PFSK-1 (cell line): ENCODE measurements around the gene POLR3E.

ENCODE experiments used
- FOXP2 ChIP-seq: optimal IDR thresholded peaks from 2 replicates; pipeline ENCODE3; 2011; ENCODE audit warnings: borderline replicate concordance, control low read depth, inconsistent platforms; ENCODE audit not compliant: insufficient read depth; ENCODE audit errors: extremely low read length, extremely low read depth
- POLR2AphosphoS5 ChIP-seq: IDR thresholded peaks from 2 replicates; pipeline ENCODE4 v1.6.1; 2012; ENCODE audit warnings: low read depth, mild to moderate bottlenecking, control low read depth, low read length, moderate library complexity
- REST ChIP-seq, 2 experiments: IDR thresholded peaks; 2 replicates each; pipeline versions ENCODE4 v1.6.1 to v1.8.0; 2011 to 2012; ENCODE audit warnings: low read depth in 2 of 2, low read length in 2 of 2, control low read depth in 1 of 2, inconsistent platforms in 1 of 2, mild to moderate bottlenecking in 1 of 2, moderate library complexity in 1 of 2; ENCODE audit not compliant: insufficient read depth in 1 of 2
- SIN3A ChIP-seq: IDR thresholded peaks from 2 replicates; pipeline ENCODE4 v1.6.1; 2012; ENCODE audit warnings: mild to moderate bottlenecking, low read length, moderate library complexity, borderline replicate concordance; ENCODE audit not compliant: insufficient read depth
- TAF1 ChIP-seq: IDR thresholded peaks from 2 replicates; pipeline ENCODE4 v1.6.1; 2012; ENCODE audit warnings: low read length, control low read depth, borderline replicate concordance; ENCODE audit not compliant: insufficient read depth

The POLR3E gene

DNA sequence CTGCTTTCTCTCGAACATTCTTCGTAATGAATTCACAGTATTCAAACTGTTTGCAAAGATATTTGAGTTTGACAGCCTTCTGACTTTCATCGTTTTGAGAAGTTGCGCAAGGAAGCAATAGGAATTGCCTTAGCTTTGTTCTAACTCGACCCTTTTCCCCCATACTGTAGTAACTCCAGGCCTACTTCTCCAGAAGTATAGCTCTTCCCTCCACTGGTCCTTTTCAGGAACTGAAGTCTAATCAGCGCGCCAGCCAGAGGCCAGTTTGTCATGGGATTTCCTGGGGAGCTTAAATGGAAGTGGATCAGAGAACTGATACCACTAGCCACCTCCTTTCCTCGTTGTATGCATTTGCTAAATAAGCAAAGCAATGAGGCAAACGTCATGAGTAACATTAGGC is 49.3 kb downstream of the POLR3E start:
- no peak for TF ChIP-seq TAF1
- no peak for TF ChIP-seq FOXP2
- no peak for TF ChIP-seq SIN3A
- no peak for TF ChIP-seq REST (IDR thresholded peaks at IDR 0.05; ENCODE audit: insufficient read depth in 1 of 2, low read depth in 2 of 2, low read length in 2 of 2)
- TF ChIP-seq POLR2AphosphoS5: no peak

DNA sequence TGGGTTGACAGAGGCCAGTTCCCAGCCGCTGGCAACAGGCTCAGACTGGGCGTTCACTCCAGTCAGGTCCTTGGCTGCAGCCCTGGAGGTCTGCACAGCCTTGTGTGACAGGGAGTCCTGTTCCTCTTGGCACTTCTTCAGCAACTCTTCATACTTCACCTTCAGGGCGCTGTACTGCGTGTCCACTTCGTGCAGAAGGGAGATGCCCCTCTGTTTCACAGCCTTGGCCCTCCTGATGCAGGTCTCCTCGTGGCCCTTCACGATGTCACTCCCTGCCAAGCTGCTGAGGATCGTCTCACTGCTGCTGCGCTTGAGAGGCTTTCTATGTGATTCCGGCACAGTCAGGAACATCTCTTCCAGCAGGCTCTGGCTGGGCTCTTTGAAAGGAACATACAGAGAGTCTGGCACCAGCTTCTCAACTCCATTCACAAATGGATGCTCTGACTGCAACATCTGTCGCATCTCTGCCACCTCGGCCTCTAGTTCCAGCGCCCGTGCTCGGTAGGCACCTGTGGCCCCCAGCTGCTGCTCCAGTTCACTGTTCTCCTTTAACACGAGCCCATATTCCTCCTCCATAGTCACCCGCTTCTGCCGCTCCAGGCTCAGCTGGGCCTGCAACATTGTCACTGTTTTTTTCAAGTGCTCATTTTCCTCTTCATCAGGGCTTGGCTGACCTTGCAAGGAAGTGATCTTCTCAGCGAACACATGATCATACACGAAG is 50.1 kb downstream of the POLR3E start:
- TF ChIP-seq SIN3A (no peak), FOXP2 (no peak), POLR2AphosphoS5 (no peak), TAF1 (no peak), REST (IDR thresholded peaks at IDR 0.05; ENCODE audit: insufficient read depth in 1 of 2, low read depth in 2 of 2, low read length in 2 of 2) (no peak)

DNA sequence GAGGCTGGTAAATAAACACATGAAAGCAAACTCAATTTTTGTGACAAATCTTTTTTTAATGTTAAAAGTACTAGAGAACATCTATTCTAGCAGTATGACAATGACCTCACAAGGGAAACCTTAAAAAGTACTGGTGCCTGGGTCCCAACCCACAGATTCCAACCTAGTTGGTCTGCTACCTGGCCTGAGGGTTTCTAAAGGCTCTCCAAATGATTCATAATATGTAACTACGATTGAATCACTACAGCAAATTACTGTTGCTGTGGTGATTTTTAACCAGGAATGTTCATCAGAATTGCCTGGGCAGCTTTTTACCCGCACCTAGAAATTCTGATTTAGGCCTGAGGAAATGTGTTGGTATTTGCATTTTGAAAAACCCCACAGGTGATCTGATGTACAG is 51.1 kb downstream of the POLR3E start:
- TF ChIP-seq SIN3A: no peak
- no peak for TF ChIP-seq POLR2AphosphoS5
- TF ChIP-seq REST (IDR thresholded peaks at IDR 0.05; ENCODE audit: insufficient read depth in 1 of 2, low read depth in 2 of 2, low read length in 2 of 2): no peak
- TF ChIP-seq FOXP2: no peak
- TF ChIP-seq TAF1: no peak

DNA sequence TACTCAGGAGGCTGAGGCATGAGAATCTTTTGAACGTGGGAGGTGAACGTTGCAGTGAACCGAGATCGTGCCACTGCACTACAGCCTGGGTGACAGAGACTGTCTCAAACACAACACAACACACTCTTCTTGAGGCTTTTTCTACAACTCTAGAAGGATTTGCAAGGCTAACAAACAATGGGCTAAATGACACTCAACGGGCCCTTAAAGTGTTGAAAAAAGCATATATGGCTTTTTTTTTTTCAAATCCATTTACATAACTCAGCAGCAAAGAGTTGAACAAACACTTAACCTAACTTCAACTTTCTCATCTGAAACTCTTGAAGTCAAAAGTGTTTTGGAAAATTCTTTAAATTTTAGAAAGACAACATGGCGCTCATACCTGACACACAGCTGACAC is 54.9 kb downstream of the POLR3E start:
- TF ChIP-seq REST (IDR thresholded peaks at IDR 0.05; ENCODE audit: insufficient read depth in 1 of 2, low read depth in 2 of 2, low read length in 2 of 2): no peak
- TF ChIP-seq FOXP2: no peak
- TF ChIP-seq SIN3A: no peak
- no peak for TF ChIP-seq POLR2AphosphoS5
- TF ChIP-seq TAF1: no peak

DNA sequence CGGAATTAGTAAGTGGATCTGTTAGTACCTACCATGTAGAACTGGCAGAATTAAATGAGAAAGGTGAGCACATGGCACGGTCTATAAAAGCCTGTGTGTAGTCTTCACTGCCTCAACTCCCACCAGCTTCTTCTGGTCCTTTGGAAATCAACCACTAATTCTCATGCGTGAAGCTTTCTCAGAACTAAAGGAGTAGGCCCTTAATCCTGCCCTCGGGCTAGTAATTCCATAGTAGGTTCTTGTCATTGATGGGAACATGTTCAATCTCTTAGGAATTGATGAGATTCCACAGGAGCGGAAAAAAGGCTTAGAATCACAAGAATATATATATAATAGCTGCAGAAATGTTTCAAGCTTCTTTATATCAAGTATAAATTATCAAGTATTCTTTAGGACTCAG is 55.5 kb downstream of the POLR3E start:
- TF ChIP-seq SIN3A (no peak), FOXP2 (no peak), POLR2AphosphoS5 (no peak), REST (IDR thresholded peaks at IDR 0.05; ENCODE audit: insufficient read depth in 1 of 2, low read depth in 2 of 2, low read length in 2 of 2) (no peak), TAF1 (no peak)
